OCI-LY7 (cell line): ENCODE results near the gene LRRC47.

ENCODE experiments used
- CTCF ChIP-seq: fragments of 200-600 bp; sonication (generic); conservative IDR thresholded peaks from 2 replicates; pipeline ENCODE4 v1.5.1; 2014; ENCODE audit warnings: mild to moderate bottlenecking, antibody characterized with exemption, low read length, moderate library complexity, mixed read lengths
- EZH2phosphoT487 ChIP-seq: fragments of 200-600 bp; sonication (generic); IDR thresholded peaks from 2 replicates; pipeline ENCODE4 v1.6.1; 2018; ENCODE audit warnings: low read depth, borderline replicate concordance, mild to moderate bottlenecking, mixed run types, antibody characterized with exemption, low read length, moderate library complexity, mixed read lengths

GRCh38 chr1:3740042-3740441 is 56.3 kb downstream of the LRRC47 start:
- TF ChIP-seq CTCF = no peak
- TF ChIP-seq EZH2phosphoT487 = no peak
